Muscle layer of duodenum (tissue), 2 donors: ENCODE results near the gene USH2A.

Source experiments
- H3K27ac ChIP-seq: one replicate; pipeline ENCODE4 v1.7.0; 2013; ENCODE audit warnings: mild to moderate bottlenecking, low read length
- H3K27me3 ChIP-seq: one replicate; pipeline ENCODE4 v1.7.0; 2013; ENCODE audit warnings: low read depth, mild to moderate bottlenecking, control low read depth, low read length
- H3K36me3 ChIP-seq, 2 donors: one replicate each; pipeline ENCODE4 v1.7.0; 2013; ENCODE audit warnings: low read length in 2 of 2, control low read depth in 1 of 2, mild to moderate bottlenecking in 1 of 2; ENCODE audit not compliant: insufficient read depth in 2 of 2, control insufficient read depth in 1 of 2
- H3K4me1 ChIP-seq, 2 donors: one replicate each; pipeline ENCODE4 v1.7.0; 2013; ENCODE audit warnings: low read length in 2 of 2, mild to moderate bottlenecking in 2 of 2, control low read depth in 1 of 2, moderate library complexity in 1 of 2; ENCODE audit not compliant: insufficient read depth in 2 of 2, control insufficient read depth in 1 of 2
- H3K4me3 ChIP-seq, 2 donors: one replicate each; pipeline ENCODE4 v1.7.0; 2013; ENCODE audit warnings: low read length in 2 of 2, low read depth in 1 of 2, mild to moderate bottlenecking in 1 of 2
- H3K9me3 ChIP-seq, 2 donors: one replicate each; pipeline ENCODE4 v1.7.0; 2013; ENCODE audit warnings: low read length in 2 of 2, control low read depth in 1 of 2, mild to moderate bottlenecking in 1 of 2; ENCODE audit not compliant: control insufficient read depth in 1 of 2
- donor health status: healthy.

The USH2A gene

DNA sequence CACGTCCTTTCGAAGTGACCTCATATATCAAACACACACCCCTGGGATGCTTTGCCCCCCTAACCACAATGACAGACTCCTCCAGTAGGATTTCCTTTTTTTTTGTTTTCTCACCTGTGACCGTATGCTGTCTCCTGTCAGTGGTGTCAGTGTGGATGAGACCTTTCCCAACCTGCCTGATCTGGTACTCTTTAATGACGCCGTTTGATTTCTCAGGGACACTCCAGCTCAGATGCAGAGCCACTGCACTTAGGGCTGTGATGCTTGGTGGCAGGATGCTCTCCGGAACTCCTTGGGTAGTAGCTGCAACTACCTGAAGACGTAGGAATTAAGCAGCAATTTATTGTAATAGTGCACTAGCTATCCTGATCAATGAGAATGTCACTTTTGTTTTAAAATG is 643.5 kb downstream of the USH2A start:
- no peaks in the 10 kb centered on the region for H3K9me3 ChIP-seq
- no peaks in the 10 kb centered on the region for H3K36me3 ChIP-seq
- no peak overlapping the region for H3K27ac ChIP-seq
- H3K27me3 ChIP-seq = no peaks in the 10 kb centered on the region
- H3K4me3 ChIP-seq = no peak overlapping the region
- H3K4me1 ChIP-seq = no peaks in the 10 kb centered on the region

DNA sequence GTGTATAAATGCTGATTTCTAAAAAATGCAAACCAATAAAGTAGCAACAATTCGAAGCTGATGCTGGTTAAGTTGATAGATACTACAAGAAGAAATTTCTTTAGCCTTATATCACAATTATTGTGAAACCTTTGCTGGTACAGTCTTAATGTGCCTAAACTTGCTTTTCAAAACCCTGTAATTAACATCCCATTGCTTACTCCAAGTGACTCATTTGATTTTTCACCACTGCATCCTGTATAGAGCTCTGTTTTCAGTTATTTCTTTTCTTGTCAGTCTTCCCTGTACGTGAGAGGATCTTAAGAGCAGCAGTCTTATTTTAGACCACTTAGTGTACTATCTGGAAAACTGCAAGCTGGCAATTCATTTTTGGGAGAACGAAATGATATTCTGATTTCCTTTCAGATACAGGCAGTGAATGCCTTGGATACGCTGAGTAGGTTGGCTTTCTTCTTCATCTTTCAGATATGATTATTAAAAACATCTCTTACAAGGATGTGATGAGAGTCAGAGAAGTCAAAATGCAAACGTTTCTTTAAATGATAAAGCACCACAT is 645.8 kb downstream of the USH2A start:
- Histone ChIP-seq H3K27me3 (no peaks in the 10 kb centered on the region), H3K36me3 (no peaks in the 10 kb centered on the region)

DNA sequence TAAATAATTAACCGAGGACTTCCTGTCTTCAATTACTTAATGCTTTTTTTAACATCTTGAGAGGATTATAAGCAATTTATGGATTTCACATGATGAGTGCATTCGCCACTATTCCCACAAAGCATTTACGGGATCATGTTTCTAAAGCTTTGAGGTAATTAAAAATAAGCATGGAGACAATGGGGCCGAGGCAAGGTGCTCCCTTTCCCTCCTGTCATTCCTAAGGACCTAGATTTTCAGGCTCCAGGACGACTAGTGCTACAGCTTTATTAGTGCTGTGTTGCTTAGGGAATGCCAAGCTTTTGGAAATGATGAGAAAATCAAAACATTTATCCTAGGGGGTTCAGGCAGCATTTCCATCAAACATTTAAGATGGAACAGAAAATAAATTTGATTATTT is 646.9 kb downstream of the USH2A start:
- no peaks in the 10 kb centered on the region for H3K9me3 ChIP-seq
- no peaks in the 10 kb centered on the region for H3K4me1 ChIP-seq
- H3K27me3 ChIP-seq = no peaks in the 10 kb centered on the region
- no peaks in the 10 kb centered on the region for H3K36me3 ChIP-seq
- no peak overlapping the region for H3K27ac ChIP-seq
- H3K4me3 ChIP-seq = no peak overlapping the region

More for the DNA sequence above, 645.8 kb downstream of the USH2A start:
- Histone ChIP-seq H3K9me3 (no peaks in the 10 kb centered on the region), H3K4me3 (no peak overlapping the region), H3K4me1 (no peaks in the 10 kb centered on the region), H3K27ac (no peak overlapping the region)

DNA sequence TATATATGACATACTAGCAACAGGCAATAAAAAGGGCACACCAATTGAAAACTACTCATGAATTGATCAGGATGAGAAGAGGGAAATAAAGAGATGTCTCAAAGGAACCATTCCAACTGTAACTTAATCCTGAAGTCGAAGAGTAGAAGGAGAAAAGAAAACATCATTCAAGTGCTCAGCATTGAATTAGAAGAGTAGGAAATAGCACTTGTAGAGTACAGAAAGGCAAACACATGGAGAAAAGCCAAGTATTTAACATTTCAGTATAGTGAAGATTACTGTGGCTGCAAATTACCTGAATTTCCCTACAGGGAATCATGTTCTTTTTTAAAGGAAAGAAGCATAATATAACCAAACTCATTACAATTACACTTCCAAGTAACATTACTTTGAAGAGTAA is 651.1 kb downstream of the USH2A start:
- no peaks in the 10 kb centered on the region for H3K4me1 ChIP-seq
- no peaks in the 10 kb centered on the region for H3K36me3 ChIP-seq
- H3K27ac ChIP-seq = no peak overlapping the region
- H3K4me3 ChIP-seq = no peak overlapping the region
- no peaks in the 10 kb centered on the region for H3K9me3 ChIP-seq
- no peaks in the 10 kb centered on the region for H3K27me3 ChIP-seq

DNA sequence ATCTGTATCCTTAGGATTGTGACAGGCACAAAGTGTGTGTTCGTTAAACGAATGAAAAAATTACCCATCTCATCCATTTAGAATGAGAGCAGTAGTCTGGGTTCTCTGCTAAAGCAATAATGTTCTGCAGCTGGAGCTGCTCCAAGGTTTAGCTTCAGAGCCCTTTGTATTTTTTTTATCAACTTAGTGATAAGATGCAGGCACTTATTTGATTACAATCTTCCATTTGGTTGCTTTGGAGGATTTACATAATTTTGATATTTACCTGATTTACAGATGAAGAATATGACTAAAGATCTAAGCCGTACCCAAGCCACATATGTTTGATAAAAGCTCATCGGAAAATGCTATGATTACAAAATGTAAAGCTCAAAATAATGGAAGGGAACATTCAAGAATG is 654.9 kb downstream of the USH2A start:
- H3K9me3 ChIP-seq = no peaks in the 10 kb centered on the region
- no peak overlapping the region for H3K4me3 ChIP-seq
- no peak overlapping the region for H3K27ac ChIP-seq
- no peaks in the 10 kb centered on the region for H3K4me1 ChIP-seq
- no peaks in the 10 kb centered on the region for H3K36me3 ChIP-seq
- H3K27me3 ChIP-seq = no peaks in the 10 kb centered on the region

DNA sequence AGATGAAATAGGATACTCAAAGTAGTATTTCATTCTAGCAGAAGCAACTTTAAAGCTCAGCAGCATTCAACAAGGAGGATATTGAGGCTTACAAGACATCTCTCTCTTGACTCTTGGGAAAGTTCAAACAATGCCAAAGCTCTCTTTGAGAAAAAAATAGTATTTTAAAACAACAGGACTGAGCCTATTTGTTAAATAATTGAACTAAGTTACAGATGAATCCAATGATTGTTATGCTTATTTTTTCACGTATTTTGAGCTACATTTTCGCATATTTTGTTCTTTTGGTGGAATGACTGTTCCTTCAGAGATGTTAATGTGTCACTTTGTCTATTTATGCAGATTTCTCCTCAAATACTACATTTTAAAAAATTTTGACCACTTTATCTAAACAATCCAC is 655.5 kb downstream of the USH2A start:
- Histone ChIP-seq H3K27me3 (no peaks in the 10 kb centered on the region), H3K4me3 (no peak overlapping the region), H3K4me1 (no peaks in the 10 kb centered on the region), H3K9me3 (no peaks in the 10 kb centered on the region), H3K27ac (no peak overlapping the region), H3K36me3 (no peaks in the 10 kb centered on the region)

DNA sequence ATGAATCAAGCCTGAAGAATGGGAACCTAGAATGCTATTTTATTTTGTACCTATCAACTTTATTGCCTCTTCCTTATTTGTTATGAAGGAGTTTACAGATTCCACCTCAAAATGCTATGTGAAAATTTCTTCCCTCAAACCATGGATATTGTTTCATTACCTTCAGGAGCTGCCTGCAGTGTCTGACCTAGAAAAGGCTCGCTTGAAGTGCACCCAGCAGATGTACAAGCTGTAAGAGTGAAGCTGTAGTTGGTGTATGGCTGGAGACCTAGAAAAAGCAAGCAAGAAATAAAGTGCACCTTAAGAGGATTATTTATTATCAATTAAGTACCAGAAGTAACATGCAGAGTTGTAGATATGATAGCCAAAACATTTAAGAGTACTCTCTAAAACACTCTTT is 656.7 kb downstream of the USH2A start:
- H3K27ac ChIP-seq = no peak overlapping the region
- H3K9me3 ChIP-seq = no peaks in the 10 kb centered on the region
- no peaks in the 10 kb centered on the region for H3K36me3 ChIP-seq
- H3K4me3 ChIP-seq = no peak overlapping the region
- H3K4me1 ChIP-seq = no peaks in the 10 kb centered on the region
- H3K27me3 ChIP-seq = no peaks in the 10 kb centered on the region

DNA sequence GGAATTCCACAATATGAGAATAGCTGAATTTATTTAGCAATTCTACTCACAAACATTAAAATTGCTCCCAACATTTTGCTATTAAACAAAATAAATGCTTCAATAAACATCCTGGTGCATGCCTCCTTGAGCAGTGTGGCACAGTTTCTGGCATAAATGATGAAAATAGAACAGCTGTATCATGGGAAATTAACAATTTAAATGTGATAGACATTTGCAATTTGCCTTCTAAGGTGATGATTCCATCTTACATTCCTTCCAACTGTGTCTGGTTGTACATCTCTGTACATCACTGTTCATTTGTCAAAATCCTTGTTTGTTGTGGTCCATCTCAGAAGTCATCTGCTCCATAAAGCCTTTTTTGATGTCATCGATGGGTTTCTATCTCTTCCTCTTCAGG is 657.4 kb downstream of the USH2A start:
- Histone ChIP-seq H3K36me3 (no peaks in the 10 kb centered on the region), H3K27me3 (no peaks in the 10 kb centered on the region), H3K27ac (no peak overlapping the region), H3K4me1 (no peaks in the 10 kb centered on the region), H3K4me3 (no peak overlapping the region), H3K9me3 (no peaks in the 10 kb centered on the region)

DNA sequence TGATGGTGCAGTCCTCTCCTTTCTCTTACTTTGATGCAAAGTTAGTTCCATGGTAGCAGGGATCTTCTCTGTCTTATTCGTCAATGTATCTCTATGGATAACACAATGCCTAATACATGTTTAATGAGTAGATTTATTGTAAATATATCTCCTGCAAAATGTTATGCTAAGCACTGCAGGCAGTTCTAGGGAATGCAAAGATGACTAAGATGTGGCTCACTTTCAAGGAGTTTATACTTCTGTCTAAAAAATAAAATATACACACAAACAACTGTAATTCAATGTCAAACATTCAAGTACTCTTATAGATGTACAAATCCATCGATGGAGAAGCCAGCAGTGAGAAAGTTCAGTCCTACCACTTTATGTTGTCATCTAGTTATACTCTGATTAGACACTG is 661.8 kb downstream of the USH2A start:
- H3K4me1 ChIP-seq = no peaks in the 10 kb centered on the region
- H3K27me3 ChIP-seq = no peaks in the 10 kb centered on the region
- no peaks in the 10 kb centered on the region for H3K36me3 ChIP-seq
- no peak overlapping the region for H3K4me3 ChIP-seq
- H3K27ac ChIP-seq = no peak overlapping the region
- H3K9me3 ChIP-seq = no peaks in the 10 kb centered on the region

DNA sequence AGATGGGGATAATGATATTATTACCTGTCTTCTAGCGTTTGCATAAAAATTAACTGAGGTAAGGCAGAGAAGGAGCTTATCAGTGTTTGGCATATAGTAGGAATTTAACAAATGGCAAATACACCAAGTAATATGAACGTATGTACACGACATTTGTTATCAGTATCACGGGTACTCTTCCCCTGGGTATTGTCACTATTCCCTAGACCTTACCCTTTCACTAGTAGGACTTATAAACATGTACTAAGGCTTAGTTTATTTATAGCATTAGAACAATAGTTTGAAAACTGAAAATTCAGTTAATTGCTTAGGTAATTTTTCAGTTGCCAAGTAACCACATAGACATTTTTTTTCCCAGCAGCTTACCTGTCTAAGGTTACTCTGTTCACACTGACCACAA is 669.1 kb downstream of the USH2A start:
- H3K27me3 ChIP-seq = no peaks in the 10 kb centered on the region

DNA sequence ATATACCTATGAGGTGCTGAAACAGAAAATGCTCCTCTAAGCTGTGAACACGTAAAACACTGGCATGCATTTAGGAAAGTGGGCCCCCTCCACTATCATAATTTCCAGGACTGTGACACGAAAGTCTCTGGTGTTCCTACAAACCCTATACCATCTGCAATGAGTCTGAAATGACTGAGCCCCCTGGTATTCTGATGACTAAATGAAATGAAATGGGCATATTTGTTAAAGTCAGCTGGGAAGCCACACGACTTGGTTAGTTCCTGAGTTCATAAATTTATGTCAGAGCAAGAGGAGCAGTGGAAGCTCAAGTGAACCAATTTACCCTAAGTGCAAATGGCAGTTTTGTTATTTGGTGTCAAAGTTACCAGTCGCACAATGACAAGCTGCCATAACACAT is 673.8 kb downstream of the USH2A start:
- no peak overlapping the region for H3K4me3 ChIP-seq
- no peaks in the 10 kb centered on the region for H3K4me1 ChIP-seq
- no peaks in the 10 kb centered on the region for H3K27me3 ChIP-seq
- H3K36me3 ChIP-seq = no peaks in the 10 kb centered on the region
- no peak overlapping the region for H3K27ac ChIP-seq
- no peaks in the 10 kb centered on the region for H3K9me3 ChIP-seq

More for the DNA sequence above, 669.1 kb downstream of the USH2A start:
- no peak overlapping the region for H3K27ac ChIP-seq
- H3K9me3 ChIP-seq = no peaks in the 10 kb centered on the region
- H3K4me1 ChIP-seq = no peaks in the 10 kb centered on the region
- no peaks in the 10 kb centered on the region for H3K36me3 ChIP-seq
- H3K4me3 ChIP-seq = no peak overlapping the region

DNA sequence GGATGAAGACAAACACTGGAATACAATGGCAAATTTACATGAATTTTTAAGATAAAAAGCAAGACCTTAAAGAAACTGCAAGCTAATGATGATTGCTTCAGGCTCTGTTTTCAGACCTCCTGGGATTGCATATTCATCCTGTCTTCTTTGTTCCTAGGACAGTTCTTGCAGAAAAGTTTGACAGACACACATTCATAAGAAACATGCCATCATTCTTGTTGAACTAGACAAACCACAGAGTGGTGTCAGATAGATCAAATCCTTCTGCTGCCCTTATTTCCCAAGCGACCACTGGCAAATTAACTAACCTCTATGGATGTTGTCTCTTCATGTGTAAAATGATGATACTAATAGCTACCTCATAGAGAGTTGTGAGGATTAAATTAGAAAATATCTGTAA is 674.8 kb downstream of the USH2A start:
- Histone ChIP-seq H3K27ac (no peak overlapping the region), H3K9me3 (no peaks in the 10 kb centered on the region), H3K27me3 (no peaks in the 10 kb centered on the region), H3K36me3 (no peaks in the 10 kb centered on the region), H3K4me3 (no peak overlapping the region), H3K4me1 (no peaks in the 10 kb centered on the region)
